GM19455 (cell line): ENCODE measurements around the gene AFP.

Source experiments
- ATAC-seq: cut with Tn5 transposase; IDR thresholded peaks from one replicate; pipeline ENCODE4 v1.9.1; 2021; ENCODE audit not compliant: unreplicated experiment

Gene AFP

DNA sequence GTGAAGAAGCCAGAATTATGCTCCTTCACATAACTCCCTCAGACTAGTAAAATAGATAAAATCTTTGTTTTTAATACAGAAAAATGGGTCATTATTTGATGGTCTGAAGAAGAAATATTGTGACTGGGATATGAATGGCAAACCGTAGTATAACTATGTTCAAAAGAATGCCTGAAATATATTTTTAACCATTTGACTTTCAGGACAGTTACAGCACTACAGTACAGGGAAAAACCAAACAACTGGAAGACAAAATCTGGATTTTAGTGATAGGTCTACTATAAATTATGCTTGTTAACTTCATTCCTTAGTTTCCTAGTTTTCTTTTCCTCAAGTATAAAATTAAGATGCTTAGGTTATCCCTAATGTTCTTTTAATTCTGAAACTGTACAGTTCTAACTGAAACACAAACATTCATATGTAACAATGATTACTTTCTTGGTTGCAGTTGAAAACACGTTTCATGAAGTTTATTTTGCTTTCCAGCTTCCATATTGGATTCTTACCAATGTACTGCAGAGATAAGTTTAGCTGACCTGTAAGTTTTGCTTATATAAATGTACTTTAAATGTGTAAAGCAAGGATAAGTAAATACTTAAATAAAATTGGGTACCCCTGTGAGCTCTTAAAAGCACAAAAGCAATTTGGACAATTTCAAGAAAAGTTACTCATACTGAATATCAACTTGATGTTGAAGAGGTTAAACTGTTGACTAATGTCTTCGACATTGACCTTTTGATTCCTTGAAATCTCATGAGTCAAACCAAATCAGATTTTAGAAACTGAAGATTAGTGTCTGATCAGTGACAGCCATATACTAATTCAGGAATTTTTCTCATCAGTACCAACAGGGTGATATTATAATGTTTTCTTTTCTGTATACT, 895 bp downstream of the AFP start:
- no peak for ATAC-seq

DNA sequence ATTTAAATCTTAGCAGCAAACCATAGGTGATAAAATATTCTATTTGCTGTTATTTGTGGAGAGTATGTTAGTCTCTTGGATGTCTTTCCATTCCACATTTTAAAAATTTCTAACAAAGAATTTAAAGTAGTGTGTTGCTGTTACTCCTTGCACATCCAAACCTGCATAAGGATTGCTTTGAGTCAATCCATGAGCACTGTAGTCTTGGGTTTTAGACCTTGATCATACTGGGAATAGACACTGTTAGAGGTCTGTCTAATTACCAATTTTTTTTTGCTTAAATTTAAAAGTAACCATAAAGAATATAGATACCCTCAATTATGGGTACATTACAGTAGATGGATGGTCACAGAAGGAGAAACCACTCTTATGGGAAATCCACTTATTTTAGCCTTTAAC, 1.5 kb downstream of the AFP start:
- ATAC-seq, result no peak

- no peak for ATAC-seq
Measured at GRCh38 chr4:73438048-73438447, 2.0 kb downstream of the AFP start.

- no peak for ATAC-seq
Measured at GRCh38 chr4:73438582-73439215, 2.7 kb downstream of the AFP start.

GRCh38 chr4:73439445-73439844, 3.4 kb downstream of the AFP start:
- ATAC-seq, result no peak

- no peak for ATAC-seq
Measured at GRCh38 chr4:73439991-73440390, 4.0 kb downstream of the AFP start.

- no peak for ATAC-seq
Measured at GRCh38 chr4:73440653-73441052, 4.6 kb downstream of the AFP start.

DNA sequence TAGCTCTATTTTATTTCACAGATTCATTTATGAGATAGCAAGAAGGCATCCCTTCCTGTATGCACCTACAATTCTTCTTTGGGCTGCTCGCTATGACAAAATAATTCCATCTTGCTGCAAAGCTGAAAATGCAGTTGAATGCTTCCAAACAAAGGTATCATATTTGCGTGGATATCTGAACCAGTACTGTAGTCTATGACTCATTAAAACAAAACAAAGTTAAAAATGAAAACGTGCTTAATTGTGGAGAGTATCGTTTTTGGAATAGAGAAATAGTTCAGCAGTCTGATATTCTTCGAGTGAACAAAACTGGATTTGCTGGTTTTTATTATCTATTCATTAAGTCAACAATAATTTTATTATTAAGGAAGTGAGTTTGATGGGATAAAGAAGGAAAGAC, 6.3 kb downstream of the AFP start:
- ATAC-seq, result no peak

DNA sequence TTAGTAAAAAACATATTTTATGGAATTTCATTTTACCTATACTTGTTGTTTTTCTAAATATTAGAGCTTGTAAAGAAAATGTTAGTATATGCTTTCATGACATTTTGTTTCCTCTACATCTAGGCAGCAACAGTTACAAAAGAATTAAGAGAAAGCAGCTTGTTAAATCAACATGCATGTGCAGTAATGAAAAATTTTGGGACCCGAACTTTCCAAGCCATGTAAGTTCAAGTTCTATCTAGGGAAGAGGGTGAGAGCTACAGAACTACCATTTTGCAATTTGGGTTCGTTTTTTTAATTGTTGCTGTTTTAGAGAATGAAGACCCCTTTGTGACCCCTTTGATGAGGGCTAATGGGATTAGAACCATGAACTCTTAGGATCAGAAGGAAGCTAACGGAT, 7.2 kb downstream of the AFP start:
- no peak for ATAC-seq

DNA sequence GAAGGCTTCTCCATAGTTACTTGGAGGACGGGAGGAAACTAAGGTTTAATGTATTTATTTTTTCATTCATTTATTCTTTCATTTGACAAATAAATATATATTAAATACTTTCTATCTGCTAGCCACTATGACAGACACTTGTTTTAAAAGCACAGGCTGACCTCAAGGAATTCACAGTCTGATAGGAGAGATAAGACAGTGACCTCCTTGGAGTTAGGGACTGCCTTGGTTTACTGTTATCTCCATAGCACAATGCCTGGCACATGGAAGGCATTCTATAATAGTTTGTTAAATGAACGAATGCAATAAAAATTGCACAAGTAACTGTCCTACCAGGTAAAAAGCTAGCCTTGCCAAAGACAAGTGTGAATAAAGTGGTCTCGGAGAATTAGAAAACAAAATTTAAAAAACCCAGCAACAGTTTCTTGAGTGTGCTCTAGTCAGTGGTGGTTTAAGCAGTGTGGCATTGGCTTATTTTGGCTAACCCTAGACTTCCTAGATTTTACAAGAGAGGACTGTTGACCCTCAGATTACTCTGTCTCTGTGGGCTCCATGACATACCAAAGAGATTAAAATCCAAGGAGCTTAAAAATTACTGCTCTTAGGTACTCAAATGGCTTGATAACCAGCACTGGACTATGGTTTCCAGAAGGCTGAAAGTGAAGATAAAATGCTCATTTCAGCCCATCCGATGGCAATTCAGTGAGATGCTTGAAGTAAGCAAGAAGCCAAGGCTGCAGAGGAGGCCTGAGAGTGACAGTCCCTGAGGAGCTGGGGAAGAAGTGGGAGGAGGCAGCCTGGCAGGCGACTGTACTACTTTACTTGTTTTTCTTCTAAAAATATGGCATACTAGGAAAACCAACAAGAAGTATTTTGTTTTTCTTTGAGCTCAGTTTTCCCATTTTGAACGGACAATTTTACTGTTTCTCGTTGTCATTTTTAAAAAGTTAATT, 9.6 kb downstream of the AFP start:
- ATAC-seq, result no peak

DNA sequence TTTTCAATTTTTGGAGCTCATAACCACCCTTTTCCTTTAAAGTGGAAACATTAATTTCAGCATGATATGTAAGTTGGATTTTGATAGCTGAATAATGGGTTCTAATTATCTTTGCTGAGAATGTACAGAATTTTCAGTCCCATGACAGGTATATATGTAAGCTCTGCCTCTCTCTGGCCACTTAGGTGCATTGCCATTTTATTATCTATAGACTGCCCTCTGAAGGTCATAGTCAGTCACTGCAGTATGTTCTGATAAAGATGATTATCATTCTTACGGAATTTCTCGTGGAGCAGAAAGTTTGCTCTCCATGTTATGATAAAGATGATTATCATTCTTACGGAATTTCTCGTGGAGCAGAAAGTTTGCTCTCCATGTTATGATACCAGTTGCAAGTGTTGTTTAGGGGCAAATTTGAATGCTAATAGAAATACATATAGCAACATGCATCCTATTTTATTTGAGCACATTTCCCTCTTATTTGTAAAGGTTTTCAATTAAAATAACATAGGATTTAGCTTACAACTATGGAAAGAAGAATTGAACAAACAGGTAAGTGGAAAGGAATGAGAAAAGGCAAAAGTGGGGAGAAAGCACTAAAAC, 10.4 kb downstream of the AFP start:
- peak; percentile 97 for ATAC-seq

DNA sequence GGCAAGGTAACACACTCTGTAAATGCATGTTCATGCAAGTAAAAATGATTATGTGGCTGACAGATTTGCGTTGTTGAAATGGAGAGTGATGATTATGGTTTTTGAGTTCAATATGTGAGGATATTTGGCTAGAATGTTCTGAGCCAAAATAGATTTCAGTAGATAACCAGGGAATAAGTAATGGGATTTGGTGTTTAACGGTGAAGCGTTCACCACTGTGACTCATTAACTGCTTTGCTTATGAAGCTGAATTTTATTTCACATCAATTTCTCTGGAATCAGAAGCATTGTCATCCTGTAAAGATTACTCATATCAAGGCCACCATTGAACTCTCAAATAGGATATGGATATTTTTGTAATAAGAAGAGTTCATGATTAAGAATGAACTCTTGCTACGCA, 11.7 kb downstream of the AFP start:
- no peak for ATAC-seq

DNA sequence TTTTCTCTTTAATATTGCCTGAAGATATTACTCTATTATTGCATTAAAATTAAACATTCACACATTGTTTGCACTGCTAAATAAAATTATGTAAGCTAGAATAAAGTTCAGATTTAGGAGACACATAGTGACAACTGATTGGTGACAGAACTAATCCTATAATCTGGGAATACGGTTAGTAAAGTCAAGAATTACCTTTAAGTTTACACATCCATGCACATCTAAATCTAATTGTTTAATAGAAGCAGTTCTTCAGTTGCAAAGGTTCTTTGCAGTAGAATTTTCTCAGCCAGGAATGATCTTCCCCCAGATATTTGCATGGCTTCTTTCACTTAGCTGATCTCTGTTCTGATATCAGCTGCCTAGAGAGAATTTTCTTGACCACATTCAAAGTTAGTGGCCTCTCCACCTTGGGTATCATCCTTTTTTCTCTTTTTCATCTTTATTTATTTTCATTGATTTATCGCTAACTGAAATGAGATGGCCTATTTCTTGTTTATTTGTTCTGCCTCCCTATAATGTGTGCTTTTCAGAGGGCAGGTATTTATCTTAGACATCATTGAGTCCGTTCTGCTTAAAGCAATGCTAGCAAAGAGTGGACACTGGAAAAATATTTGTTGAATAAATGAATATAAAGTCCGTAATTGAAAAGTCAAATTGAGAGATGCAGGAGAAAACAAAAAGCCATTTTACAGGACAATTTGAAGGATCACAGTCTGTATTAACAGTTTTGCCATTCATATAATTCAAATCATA, 12.6 kb downstream of the AFP start:
- no peak for ATAC-seq

GRCh38 chr4:73450398-73451004, 14.5 kb downstream of the AFP start:
- ATAC-seq, result no peak

DNA sequence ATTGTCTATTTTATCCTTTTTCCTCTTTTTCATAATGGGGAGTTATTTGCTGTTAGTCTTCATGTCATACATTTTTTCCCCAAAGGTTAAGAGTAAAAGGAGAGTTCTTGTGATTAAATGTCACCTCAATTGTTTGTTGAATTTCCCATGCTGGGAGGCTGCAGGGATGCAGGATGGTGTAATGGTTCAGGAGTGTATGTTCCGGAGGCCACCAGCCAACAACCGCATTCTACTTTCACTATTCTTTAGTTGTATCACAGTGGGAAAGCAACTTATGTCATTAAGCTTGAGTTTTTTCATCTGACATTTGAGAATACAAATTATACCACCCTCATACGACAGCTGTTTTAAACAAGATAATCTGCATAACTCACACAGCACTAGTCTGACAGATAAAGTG, 15.4 kb downstream of the AFP start:
- no peak for ATAC-seq

DNA sequence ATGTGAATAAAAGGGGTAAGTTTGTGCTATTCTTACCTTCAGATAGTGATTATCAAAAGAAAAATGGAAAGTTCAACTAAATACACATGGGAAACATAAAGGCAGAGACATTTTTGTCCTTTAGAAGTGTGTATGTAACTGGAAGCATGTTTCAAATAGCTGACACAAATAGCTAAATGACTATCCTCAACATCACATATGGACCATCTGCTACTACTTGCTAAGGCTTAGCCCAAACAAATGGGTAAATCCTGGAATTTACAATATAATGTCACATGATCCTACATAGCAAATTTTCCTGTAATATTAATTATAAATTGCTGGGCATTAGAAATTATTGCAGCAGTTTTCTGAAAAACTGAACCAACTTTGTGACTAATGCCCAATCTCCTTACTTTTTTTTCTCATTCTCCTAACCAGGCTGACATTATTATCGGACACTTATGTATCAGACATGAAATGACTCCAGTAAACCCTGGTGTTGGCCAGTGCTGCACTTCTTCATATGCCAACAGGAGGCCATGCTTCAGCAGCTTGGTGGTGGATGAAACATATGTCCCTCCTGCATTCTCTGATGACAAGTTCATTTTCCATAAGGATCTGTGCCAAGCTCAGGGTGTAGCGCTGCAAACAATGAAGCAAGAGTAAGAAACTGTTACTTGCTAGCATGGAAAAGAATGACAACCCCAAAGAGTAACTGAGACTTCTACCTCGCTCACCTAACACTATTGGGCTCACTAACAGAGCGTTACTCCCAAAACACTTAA, 16.1 kb downstream of the AFP start:
- no peak for ATAC-seq

GRCh38 chr4:73452953-73453700, 17.1 kb downstream of the AFP start:
- no peak for ATAC-seq

GRCh38 chr4:73453701-73454005, 17.6 kb downstream of the AFP start:
- ATAC-seq, result no peak

GRCh38 chr4:73454920-73455319, 18.9 kb downstream of the AFP start:
- ATAC-seq, result no peak
